H9 (cell line): Measurements from ENCODE around the gene PRELID1. TPM values are rescaled to one million over a fixed set of nuclear protein-coding genes. Genes with fewer than 3 reads are reported as not detected.

Experiments used
- DNase-seq: peaks from one replicate; pipeline ENCODE4 v3.0.0-alpha.2; 2017
- H2AFZ ChIP-seq: one replicate; pipeline ENCODE4 v1.6.1; 2013; ENCODE audit warnings: mild to moderate bottlenecking, low read length, control low read depth, moderate library complexity
- H2AK5ac ChIP-seq: 2 replicates; pipeline ENCODE4 v1.6.1; 2013; ENCODE audit warnings: low read length, control low read depth, mixed read lengths; ENCODE audit not compliant: insufficient read length
- H2BK120ac ChIP-seq: one replicate; pipeline ENCODE4 v1.6.1; 2013; ENCODE audit warnings: low read depth, mild to moderate bottlenecking, low read length, control low read depth, inconsistent platforms; ENCODE audit not compliant: poor library complexity, severe bottlenecking
- H2BK12ac ChIP-seq: 2 replicates; pipeline ENCODE4 v1.6.1; 2013; ENCODE audit warnings: low read length, control low read depth, mixed read lengths, low read depth; ENCODE audit not compliant: insufficient read length
- H2BK15ac ChIP-seq: 2 replicates; pipeline ENCODE4 v1.6.1; 2013; ENCODE audit warnings: low read depth, low read length, control low read depth
- H2BK20ac ChIP-seq: one replicate; pipeline ENCODE4 v1.6.1; 2013; ENCODE audit warnings: low read depth, mild to moderate bottlenecking, low read length, control low read depth, inconsistent platforms; ENCODE audit not compliant: poor library complexity, severe bottlenecking
- H2BK5ac ChIP-seq: 2 replicates; pipeline ENCODE4 v1.6.1; 2013; ENCODE audit warnings: low read length, control low read depth, mixed read lengths; ENCODE audit not compliant: insufficient read length
- H3K14ac ChIP-seq: 2 replicates; pipeline ENCODE4 v1.6.1; 2013; ENCODE audit warnings: low read length, control low read depth; ENCODE audit not compliant: insufficient read depth
- H3K18ac ChIP-seq: 2 replicates; pipeline ENCODE4 v1.6.1; 2013; ENCODE audit warnings: low read depth, mild to moderate bottlenecking, mixed read lengths, low read length, control low read depth; ENCODE audit not compliant: insufficient read length
- H3K23ac ChIP-seq: 2 replicates; pipeline ENCODE4 v1.6.1; 2013; ENCODE audit warnings: low read length, control low read depth, mixed read lengths, low read depth; ENCODE audit not compliant: insufficient read length
- H3K23me2 ChIP-seq: 2 replicates; pipeline ENCODE4 v1.6.1; 2013; ENCODE audit warnings: low read depth, mild to moderate bottlenecking, mixed read lengths, low read length, control low read depth; ENCODE audit not compliant: insufficient read length, poor library complexity, severe bottlenecking
- H3K27ac ChIP-seq: 2 replicates; pipeline ENCODE4 v1.5.1; 2013; ENCODE audit warnings: low read length, control low read depth, mixed read lengths, low read depth; ENCODE audit not compliant: insufficient read length
- H3K27me3 ChIP-seq: 2 replicates; pipeline ENCODE4 v1.6.1; 2013; ENCODE audit warnings: low read length, control low read depth, inconsistent platforms; ENCODE audit not compliant: insufficient read depth
- H3K4ac ChIP-seq: 2 replicates; pipeline ENCODE4 v1.6.1; 2013; ENCODE audit warnings: low read depth, mild to moderate bottlenecking, control low read depth, inconsistent platforms, low read length, moderate library complexity
- H3K4me1 ChIP-seq: 2 replicates; pipeline ENCODE4 v1.6.1; 2013; ENCODE audit warnings: low read length, control low read depth, inconsistent platforms; ENCODE audit not compliant: insufficient read depth
- H3K4me2 ChIP-seq: 2 replicates; pipeline ENCODE4 v1.6.1; 2013; ENCODE audit warnings: low read length, control low read depth, mixed read lengths; ENCODE audit not compliant: insufficient read length, insufficient read depth
- H3K56ac ChIP-seq: 2 replicates; pipeline ENCODE4 v1.6.1; 2013; ENCODE audit warnings: low read depth, mild to moderate bottlenecking, mixed read lengths, low read length, control low read depth; ENCODE audit not compliant: insufficient read length
- H3K79me1 ChIP-seq: 2 replicates; pipeline ENCODE4 v1.6.1; 2013; ENCODE audit warnings: low read depth, mild to moderate bottlenecking, moderate library complexity, low read length, control low read depth, inconsistent platforms; ENCODE audit not compliant: insufficient read depth, poor library complexity, severe bottlenecking
- H3K79me2 ChIP-seq: 2 replicates; pipeline ENCODE4 v1.6.1; 2013; ENCODE audit warnings: low read length, control low read depth, inconsistent platforms; ENCODE audit not compliant: insufficient read depth
- H3K9ac ChIP-seq: 2 replicates; pipeline ENCODE4 v1.6.1; 2013; ENCODE audit warnings: low read length, control low read depth, mixed read lengths; ENCODE audit not compliant: insufficient read length; ENCODE audit errors: extremely low read depth
- H3K9me3 ChIP-seq: one replicate; pipeline ENCODE4 v1.6.1; 2013; ENCODE audit warnings: low read depth, low read length, inconsistent platforms; ENCODE audit not compliant: control insufficient read depth
- H3T11ph ChIP-seq: one replicate; pipeline ENCODE4 v1.6.1; 2013; ENCODE audit warnings: mild to moderate bottlenecking, low read length, control low read depth, inconsistent platforms
- H4K20me1 ChIP-seq: one replicate; pipeline ENCODE4 v1.6.1; 2013; ENCODE audit not compliant: control insufficient read depth, insufficient read length, insufficient read depth
- H4K5ac ChIP-seq: 2 replicates; pipeline ENCODE4 v1.6.1; 2013; ENCODE audit warnings: low read depth, mild to moderate bottlenecking, mixed read lengths, low read length, control low read depth; ENCODE audit not compliant: insufficient read length
- H4K8ac ChIP-seq: replicated peaks from 2 replicates; pipeline ENCODE4 v1.6.1; 2013; ENCODE audit warnings: low read length, control low read depth, mixed read lengths, low read depth; ENCODE audit not compliant: insufficient read length
- H4K91ac ChIP-seq: 2 replicates; pipeline ENCODE4 v1.6.1; 2013; ENCODE audit warnings: low read depth, mild to moderate bottlenecking, moderate library complexity, mixed read lengths, low read length, control low read depth; ENCODE audit not compliant: insufficient read length
- H3K27ac Mint-ChIP-seq, 3 experiments: 2 replicates in 2 of 3; 3 replicates in 1 of 3; pipeline ENCODE4 v1.8.0; 2020 to 2021; ENCODE audit warnings: mixed read lengths in 3 of 3, mild to moderate bottlenecking in 1 of 3, moderate library complexity in 1 of 3
- H3K27me3 Mint-ChIP-seq: 2 replicates; pipeline ENCODE4 v1.8.0; 2021; ENCODE audit warnings: low read depth, mild to moderate bottlenecking, moderate library complexity, mixed read lengths
- H3K36me3 Mint-ChIP-seq, 3 experiments: 2 replicates in 2 of 3; 3 replicates in 1 of 3; pipeline ENCODE4 v1.8.0; 2020 to 2021; ENCODE audit warnings: low read depth in 3 of 3, mixed read lengths in 3 of 3; ENCODE audit not compliant: insufficient read depth in 1 of 3
- H3K4me1 Mint-ChIP-seq, 2 experiments: 2 replicates each; pipeline ENCODE4 v1.8.0; 2020; ENCODE audit warnings: mixed read lengths in 2 of 2
- H3K4me3 Mint-ChIP-seq, 2 experiments: 2 replicates in 1 of 2; 3 replicates in 1 of 2; pipeline ENCODE4 v1.8.0; 2020 to 2021; ENCODE audit warnings: mild to moderate bottlenecking in 2 of 2, mixed read lengths in 2 of 2, moderate library complexity in 1 of 2
- H3K9me3 Mint-ChIP-seq, 2 experiments: 2 replicates in 1 of 2; 3 replicates in 1 of 2; pipeline ENCODE4 v1.8.0; 2020; ENCODE audit warnings: mild to moderate bottlenecking in 2 of 2, mixed read lengths in 2 of 2, moderate library complexity in 1 of 2
- WGBS: extraction: QIAGEN DNeasy Blood & Tissue Kit; methylation state at CpG from one replicate; pipeline ENCODE4 v1.1.7; 2013; ENCODE audit warnings: missing lambda C conversion rate, low lambda C conversion rate, mixed read lengths; ENCODE audit not compliant: insufficient read length; ENCODE audit errors: extremely low coverage; 5-methylcytosine and 5-hydroxymethylcytosine counted together
- total RNA-seq: library from RNA; stranded (reverse); gene quantifications from 2 replicates; pipeline ENCODE4 v1.2.1, GENCODE V29; 2021
- TF ChIP-seq, protein P1 (sequence below): fragments of 200-600 bp; sonication (generic); conservative IDR thresholded peaks from 3 replicates; pipeline ENCODE4 v1.8.0; 2021; ENCODE audit warnings: antibody characterized with exemption, mild to moderate bottlenecking

Gene PRELID1
- total RNA-seq, 1 experiment from 2014 or later, result 213 TPM

DNA sequence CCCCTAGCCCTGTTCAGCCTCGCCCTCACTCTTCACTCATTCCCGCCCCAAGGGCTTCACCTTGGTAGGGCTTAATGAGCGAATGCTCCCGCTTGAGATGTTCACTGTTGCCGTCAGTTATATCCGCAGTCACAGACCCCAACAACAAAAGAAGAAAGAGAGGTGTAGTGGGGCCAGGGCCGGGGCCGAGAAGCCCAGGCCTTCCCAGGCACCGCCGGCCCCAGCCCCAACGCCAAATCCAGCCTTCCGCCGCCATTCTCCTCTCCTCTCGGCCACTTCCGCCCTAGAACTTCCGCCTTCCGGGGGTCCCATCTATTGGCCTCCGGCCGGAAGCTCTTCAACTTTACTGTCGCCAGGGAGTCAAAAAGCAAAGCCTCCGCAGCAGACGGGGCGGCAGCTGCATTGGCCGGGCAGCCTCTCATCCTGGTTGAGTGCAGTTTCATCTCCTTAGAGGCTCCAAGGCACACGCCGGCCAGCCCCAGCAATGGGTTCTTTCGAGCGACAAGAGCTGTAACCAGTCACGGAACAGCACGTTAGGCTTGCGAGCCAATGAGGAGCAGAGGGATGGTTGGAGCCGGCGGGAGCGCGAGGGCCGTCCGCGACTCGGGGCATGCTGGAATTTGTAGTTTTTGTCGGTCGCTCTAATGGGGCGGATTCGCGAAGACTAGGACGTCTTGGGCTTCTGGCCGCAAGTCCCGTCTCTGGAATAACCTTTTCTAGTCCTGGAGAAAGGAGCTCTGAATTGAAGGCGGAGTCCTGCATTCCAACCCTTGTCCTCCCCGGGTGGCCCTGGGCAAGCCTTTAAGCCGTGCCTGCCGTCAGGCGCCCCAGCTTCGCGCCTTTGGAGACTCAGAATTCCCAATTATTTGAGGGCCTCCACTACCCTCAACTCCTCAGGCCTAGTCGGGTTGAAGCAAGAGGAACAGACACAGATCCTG is 48.1 kb downstream of the PRELID1 start, which contains the start of gene LMAN2:
LMAN2 (minus strand) TSS at position 277 of the 938 bp plus-strand sequence; CDS start at position 256, 21 bp downstream.
- Histone ChIP-seq H2BK12ac (peak within 1 kb of the TSS; percentile 85), H2BK120ac (no peak within 1 kb of the TSS), H3T11ph (peak within 1 kb of the TSS; percentile 85), H2AK5ac (no peak within 1 kb of the TSS), H2AFZ (peak within 1 kb of the TSS; percentile 85), H3K23me2 (peaks cover 7% of the 10 kb centered on the region), H3K14ac (peak within 1 kb of the TSS; percentile 99), H3K18ac (peak within 1 kb of the TSS; percentile 99), H3K9me3 (no peaks in the 10 kb centered on the region), H3K27ac (peak within 1 kb of the TSS; percentile 76), H3K23ac (no peak within 1 kb of the TSS), H4K20me1 (no peaks in the 10 kb centered on the region), H3K4me1 (peaks cover 3% of the 10 kb centered on the region; the same call in 1 of the 2 replicates), H2BK5ac (peak within 1 kb of the TSS; percentile 95), H2BK20ac (no peak within 1 kb of the TSS), H4K91ac (no peak within 1 kb of the TSS), H4K8ac (peak within 1 kb of the TSS; percentile 29), H3K27me3 (no peaks in the 10 kb centered on the region), H3K79me2 (peaks cover 17% of the 10 kb centered on the region), H3K79me1 (peaks cover 4% of the 10 kb centered on the region), H3K4ac (no peak within 1 kb of the TSS), H3K4me2 (peak within 1 kb of the TSS; percentile 89), H3K9ac (peak within 1 kb of the TSS; percentile 97), H3K56ac (no peak within 1 kb of the TSS), H4K5ac (peak within 1 kb of the TSS; percentile 64), H2BK15ac (peak within 1 kb of the TSS; percentile 60; the same call in 1 of the 2 replicates)
- Mint-ChIP-seq H3K36me3 (peaks cover 2 to 24% (median 21%) of the 10 kb centered on the region in 3 experiments; a peak in 6 of 7 replicates), H3K4me1 (peaks cover 20 to 25% of the 10 kb centered on the region in 2 experiments), H3K4me3 (peak within 1 kb of the TSS; percentile 98 to 99), H3K27ac (peak within 1 kb of the TSS; percentile 100), H3K9me3 (peaks cover 3 to 4% of the 10 kb centered on the region in 2 experiments; a peak in 4 of 5 replicates), H3K27me3 (peaks cover 31% of the 10 kb centered on the region)
- peak; percentile 95 for DNase-seq
- TF ChIP-seq, protein P1, sequence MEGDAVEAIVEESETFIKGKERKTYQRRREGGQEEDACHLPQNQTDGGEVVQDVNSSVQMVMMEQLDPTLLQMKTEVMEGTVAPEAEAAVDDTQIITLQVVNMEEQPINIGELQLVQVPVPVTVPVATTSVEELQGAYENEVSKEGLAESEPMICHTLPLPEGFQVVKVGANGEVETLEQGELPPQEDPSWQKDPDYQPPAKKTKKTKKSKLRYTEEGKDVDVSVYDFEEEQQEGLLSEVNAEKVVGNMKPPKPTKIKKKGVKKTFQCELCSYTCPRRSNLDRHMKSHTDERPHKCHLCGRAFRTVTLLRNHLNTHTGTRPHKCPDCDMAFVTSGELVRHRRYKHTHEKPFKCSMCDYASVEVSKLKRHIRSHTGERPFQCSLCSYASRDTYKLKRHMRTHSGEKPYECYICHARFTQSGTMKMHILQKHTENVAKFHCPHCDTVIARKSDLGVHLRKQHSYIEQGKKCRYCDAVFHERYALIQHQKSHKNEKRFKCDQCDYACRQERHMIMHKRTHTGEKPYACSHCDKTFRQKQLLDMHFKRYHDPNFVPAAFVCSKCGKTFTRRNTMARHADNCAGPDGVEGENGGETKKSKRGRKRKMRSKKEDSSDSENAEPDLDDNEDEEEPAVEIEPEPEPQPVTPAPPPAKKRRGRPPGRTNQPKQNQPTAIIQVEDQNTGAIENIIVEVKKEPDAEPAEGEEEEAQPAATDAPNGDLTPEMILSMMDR, result no peak
- no CpG with 5 or more reads among the region's 55 CpGs for whole genome bisulfite sequencing
